Stomach (tissue), 9 donors: ENCODE data around the gene ZNF92. TPM values are rescaled to one million over a fixed set of nuclear protein-coding genes. Genes with fewer than 3 reads are reported as not detected.
"Not testable (repeated sequence)": the region's sequence is repeated elsewhere in the genome, so short reads cannot be mapped to it uniquely, and the experiment has no call there.

Experiments used
- DNase-seq, 2 donors: peaks; one replicate each; pipeline versions ENCODE4 v3.0.0 to v3.0.0-alpha.2; 2013 to 2019
- H3K27ac ChIP-seq, 5 donors: fragments of 200-600 bp in 4 of 5; sonication (generic) in 4 of 5; one replicate each; pipeline ENCODE4 v1.5.1; 2013 to 2019; ENCODE audit warnings: mild to moderate bottlenecking in 1 of 5, moderate library complexity in 1 of 5
- H3K27me3 ChIP-seq, 3 donors: fragments of 200-600 bp; sonication (generic); one replicate each; pipeline ENCODE4 v1.5.1; 2017 to 2019; ENCODE audit warnings: mixed run types in 1 of 3
- H3K36me3 ChIP-seq, 4 donors: fragments of 200-600 bp; sonication (generic); 1 replicate in 3 of 4; 2 replicates in 1 of 4; pipeline ENCODE4 v1.5.1; 2016 to 2019
- H3K4me1 ChIP-seq, 4 donors: fragments of 200-600 bp; sonication (generic); one replicate each; pipeline ENCODE4 v1.5.1; 2016 to 2019
- H3K4me3 ChIP-seq, 4 donors: fragments of 200-600 bp; sonication (generic) in 3 of 4; one replicate each; pipeline ENCODE4 v1.5.1; 2016 to 2019; ENCODE audit warnings: mild to moderate bottlenecking in 1 of 4
- H3K9me3 ChIP-seq, 4 donors: fragments of 200-600 bp; sonication (generic); one replicate each; pipeline ENCODE4 v1.5.1; 2016 to 2019
- EP300 ChIP-seq: sonication (generic); formaldehyde crosslinking; IDR thresholded peaks from one replicate; pipeline ENCODE4 v1.6.1; 2017; ENCODE audit warnings: antibody characterized with exemption
- POLR2A ChIP-seq, 4 donors: fragments of 450-650 bp; IDR thresholded peaks; one replicate each; pipeline ENCODE4 v1.6.1; 2016; ENCODE audit warnings: antibody characterized with exemption in 4 of 4, control low read depth in 2 of 4, mild to moderate bottlenecking in 1 of 4, moderate library complexity in 1 of 4
- POLR2AphosphoS5 ChIP-seq, 3 donors: sonication (generic); formaldehyde crosslinking; IDR thresholded peaks; one replicate each; pipeline ENCODE4 v1.6.1; 2016; ENCODE audit warnings: antibody characterized with exemption in 3 of 3
- WGBS, 5 donors: extraction: QIAGEN DNeasy Blood & Tissue Kit in 3 of 5; methylation state at CpG; one replicate each; pipeline versions ENCODE4 v1.1.5 to v1.1.7; 2013 to 2018; 5-methylcytosine and 5-hydroxymethylcytosine counted together
- intact Hi-C: fragments of 100-400 bp; cut with DNase I; formaldehyde crosslinking; loops from one replicate; pipeline ENCODE4 v1.15.1; 2023; ENCODE audit warnings: low total_unique reads
- polyA plus RNA-seq, 3 donors: library from polyadenylated mRNA; stranded (reverse); fragments of 200-250 nt; gene quantifications; one replicate each; pipeline ENCODE4 v1.2.3, GENCODE V29; 2013
- total RNA-seq, 5 donors: library from RNA; depleted of rRNA; stranded (reverse); fragments of >200 nt; gene quantifications; one replicate each; pipeline versions ENCODE4 v1.1.0 to v1.2.3, GENCODE V29; 2014 to 2016
- TF ChIP-seq, protein P1 (sequence below), 7 experiments: fragments of 450-650 bp in 4 of 7; fragments of 200-600 bp in 3 of 7; sonication (generic) in 3 of 7; IDR thresholded peaks; one replicate each; pipeline ENCODE4 v1.5.1; 2016 to 2019; ENCODE audit warnings: antibody characterized with exemption in 7 of 7, control low read depth in 2 of 7, mild to moderate bottlenecking in 1 of 7
- donor health status: healthy with polysubstance abuse.
- donor health status: Bipolar disorder and iron deficiency.
- donor health status: healthy.

ZNF92 gene
- total and polyA plus RNA-seq, 8 donors: 1.2 to 19.2 (median 4.8) TPM

DNA sequence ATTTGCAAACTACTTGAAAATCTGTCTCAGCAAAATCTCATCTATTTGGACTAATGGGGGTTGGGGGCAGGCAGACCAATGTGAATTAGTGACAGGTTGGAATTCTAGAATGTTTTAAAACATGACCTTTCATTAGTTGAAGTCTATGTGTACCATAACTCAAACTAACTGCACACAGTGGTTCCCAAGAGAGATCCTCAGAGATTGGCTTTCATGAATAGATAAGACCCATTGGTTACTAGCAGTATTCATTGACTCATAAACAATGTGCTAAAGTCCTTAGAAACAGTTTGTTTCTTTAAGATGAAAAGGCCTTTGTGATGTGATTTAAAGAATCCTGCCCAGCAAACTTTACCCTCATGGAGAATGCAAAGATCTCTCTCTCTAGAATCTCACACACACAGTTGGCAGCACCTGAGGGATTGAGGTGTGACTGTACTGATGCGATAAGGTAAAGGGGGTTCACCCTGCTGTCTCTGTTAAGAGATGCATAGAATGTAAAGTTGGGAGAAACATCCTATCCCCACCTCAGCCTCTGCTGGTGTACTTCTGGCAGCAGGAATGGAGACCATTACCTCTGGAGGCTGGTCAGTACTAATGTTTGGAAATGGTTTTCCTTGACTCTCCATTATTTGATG, 70.7 kb downstream of the ZNF92 start:
- no peak for DNase-seq
- no peak for TF ChIP-seq POLR2A (IDR thresholded peaks at IDR 0.05)
- TF ChIP-seq EP300: no peak
- TF ChIP-seq, protein P1, sequence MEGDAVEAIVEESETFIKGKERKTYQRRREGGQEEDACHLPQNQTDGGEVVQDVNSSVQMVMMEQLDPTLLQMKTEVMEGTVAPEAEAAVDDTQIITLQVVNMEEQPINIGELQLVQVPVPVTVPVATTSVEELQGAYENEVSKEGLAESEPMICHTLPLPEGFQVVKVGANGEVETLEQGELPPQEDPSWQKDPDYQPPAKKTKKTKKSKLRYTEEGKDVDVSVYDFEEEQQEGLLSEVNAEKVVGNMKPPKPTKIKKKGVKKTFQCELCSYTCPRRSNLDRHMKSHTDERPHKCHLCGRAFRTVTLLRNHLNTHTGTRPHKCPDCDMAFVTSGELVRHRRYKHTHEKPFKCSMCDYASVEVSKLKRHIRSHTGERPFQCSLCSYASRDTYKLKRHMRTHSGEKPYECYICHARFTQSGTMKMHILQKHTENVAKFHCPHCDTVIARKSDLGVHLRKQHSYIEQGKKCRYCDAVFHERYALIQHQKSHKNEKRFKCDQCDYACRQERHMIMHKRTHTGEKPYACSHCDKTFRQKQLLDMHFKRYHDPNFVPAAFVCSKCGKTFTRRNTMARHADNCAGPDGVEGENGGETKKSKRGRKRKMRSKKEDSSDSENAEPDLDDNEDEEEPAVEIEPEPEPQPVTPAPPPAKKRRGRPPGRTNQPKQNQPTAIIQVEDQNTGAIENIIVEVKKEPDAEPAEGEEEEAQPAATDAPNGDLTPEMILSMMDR (IDR thresholded peaks at IDR 0.05): no peak
- no peak for TF ChIP-seq POLR2AphosphoS5 (IDR thresholded peaks at IDR 0.05)
- Histone ChIP-seq H3K4me3 (no peak overlapping the region), H3K27me3 (no peaks in the 10 kb centered on the region), H3K4me1 (no peaks in the 10 kb centered on the region), H3K9me3 (peaks cover 0 to 11% (median 8%) of the 10 kb centered on the region in 4 donors), H3K36me3 (no peaks in the 10 kb centered on the region), H3K27ac (no peak overlapping the region)
- 58 to 93% (median 88%) methylated on average over 1 of the region's 1 CpG for WGBS, 5 donors
- intact Hi-C loops: no loop called here

GRCh38 chr7:65444899-65445823, 71.5 kb downstream of the ZNF92 start:
- Histone ChIP-seq H3K4me3 (no peak overlapping the region), H3K4me1 (no peaks in the 10 kb centered on the region), H3K27ac (no peak overlapping the region), H3K27me3 (no peaks in the 10 kb centered on the region), H3K36me3 (no peaks in the 10 kb centered on the region), H3K9me3 (peaks cover 0 to 11% (median 8%) of the 10 kb centered on the region in 4 donors)
- 26 to 52% (median 40%) methylated on average over 4 of the region's 4 CpGs for WGBS, 5 donors
- intact Hi-C loops: no loop called here
- no peak for TF ChIP-seq POLR2A (IDR thresholded peaks at IDR 0.05)
- no peak for TF ChIP-seq POLR2AphosphoS5 (IDR thresholded peaks at IDR 0.05)
- TF ChIP-seq, protein P1 (IDR thresholded peaks at IDR 0.05): no peak
- no peak for TF ChIP-seq EP300
- no peak for DNase-seq

DNA sequence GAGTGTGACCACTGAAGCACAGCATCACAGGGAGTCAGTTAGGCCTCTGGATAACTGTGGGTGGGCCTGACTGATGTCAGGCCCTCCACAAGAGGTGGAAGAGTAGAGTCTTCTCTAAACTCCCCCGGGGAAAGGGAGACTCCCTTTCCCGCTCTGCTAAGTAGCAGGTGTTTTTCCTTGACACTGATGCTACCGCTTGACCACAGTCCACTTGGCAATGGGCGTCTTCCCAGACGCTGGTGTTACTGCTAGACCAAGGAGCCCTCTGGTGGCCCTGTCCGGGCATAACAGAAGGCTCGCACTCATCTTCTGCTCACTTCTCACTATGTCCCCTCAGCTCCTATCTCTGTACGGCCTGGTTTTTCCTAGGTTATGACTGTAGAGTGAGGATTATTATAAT, 73.4 kb downstream of the ZNF92 start:
- H3K4me1 ChIP-seq, H3K36me3 ChIP-seq, DNase-seq, H3K27me3 ChIP-seq, intact Hi-C loops, H3K4me3 ChIP-seq, H3K27ac ChIP-seq: not testable (repeated sequence)
- peaks cover 0 to 11% (median 8%) of the 10 kb centered on the region in 4 donors for H3K9me3 ChIP-seq
- 69 to 86% (median 79%) methylated on average over 8 of the region's 8 CpGs for WGBS, 5 donors

DNA sequence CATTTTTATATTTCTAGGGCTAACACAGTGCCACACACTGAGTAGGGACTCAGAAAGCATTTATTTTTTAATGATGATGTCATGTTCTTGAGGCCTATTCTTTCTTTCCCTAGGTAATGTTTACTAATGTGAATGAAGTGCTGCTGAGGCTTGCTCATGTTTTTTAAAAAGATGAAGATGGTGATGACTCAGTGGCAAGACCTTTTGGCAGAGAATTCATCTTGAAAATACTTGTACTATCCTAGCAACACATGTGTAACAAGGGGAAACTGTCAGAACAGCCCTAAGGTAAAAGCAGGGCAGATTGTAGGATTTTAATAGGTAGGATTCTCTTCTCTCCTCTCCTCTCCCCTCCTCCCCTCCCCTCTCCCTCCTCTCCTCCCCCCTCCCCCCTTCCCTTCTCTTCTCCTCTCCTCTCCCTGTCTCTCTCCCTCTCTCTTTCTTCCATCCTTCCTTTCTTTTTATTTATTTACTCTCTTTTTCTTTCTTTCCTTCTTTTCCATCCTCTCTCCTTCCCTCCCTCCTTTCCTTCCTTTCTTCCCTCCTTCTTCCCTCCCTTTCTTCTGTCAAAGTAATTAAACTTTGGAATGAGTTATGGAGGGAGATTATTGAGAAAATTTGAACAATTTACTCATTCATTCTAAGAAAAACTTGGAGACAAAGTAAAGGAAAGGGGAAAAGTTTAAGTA, 75.3 kb downstream of the ZNF92 start:
- Histone ChIP-seq H3K9me3 (peaks cover 0 to 11% (median 8%) of the 10 kb centered on the region in 4 donors), H3K4me3 (no peak overlapping the region), H3K4me1 (no peaks in the 10 kb centered on the region), H3K36me3 (no peaks in the 10 kb centered on the region), H3K27me3 (no peaks in the 10 kb centered on the region), H3K27ac (no peak overlapping the region)
- TF ChIP-seq POLR2AphosphoS5 (IDR thresholded peaks at IDR 0.05) (no peak), EP300 (no peak), POLR2A (IDR thresholded peaks at IDR 0.05) (no peak)
- TF ChIP-seq, protein P1 (IDR thresholded peaks at IDR 0.05): no peak
- intact Hi-C loops: no loop called here
- no peak for DNase-seq
